Breast epithelium (tissue), 4 donors: Measurements from ENCODE around the gene TMCC2. TPM values are rescaled to one million over a fixed set of nuclear protein-coding genes. Genes with fewer than 3 reads are reported as not detected.

Experiments
- DNase-seq, 2 donors: peaks; one replicate each; pipeline ENCODE4 v3.0.0-alpha.2; 2019; ENCODE audit warnings: low spot score in 2 of 2
- H3K27ac ChIP-seq, 2 donors: fragments of 200-600 bp; sonication (generic) in 1 of 2; one replicate each; pipeline ENCODE4 v1.5.1; 2016 to 2019; ENCODE audit warnings: mild to moderate bottlenecking in 1 of 2
- H3K27me3 ChIP-seq, 2 donors: fragments of 200-600 bp; sonication (generic) in 1 of 2; one replicate each; pipeline versions ENCODE4 v1.5.1 to v1.6.0; 2017 to 2019; ENCODE audit warnings: control low read depth in 1 of 2, mild to moderate bottlenecking in 1 of 2
- H3K36me3 ChIP-seq: fragments of 200-600 bp; one replicate; pipeline ENCODE4 v1.5.1; 2019
- H3K4me1 ChIP-seq, 2 donors: fragments of 200-600 bp; sonication (generic); one replicate each; pipeline ENCODE4 v1.5.1; 2016 to 2019; ENCODE audit warnings: control low read depth in 1 of 2
- H3K4me3 ChIP-seq, 3 donors: fragments of 200-600 bp; sonication (generic); 1 replicate in 2 of 3; 2 replicates in 1 of 3; pipeline ENCODE4 v1.5.1; 2016 to 2019; ENCODE audit warnings: mild to moderate bottlenecking in 3 of 3, moderate library complexity in 2 of 3
- H3K9me3 ChIP-seq, 2 donors: fragments of 200-600 bp; sonication (generic) in 1 of 2; one replicate each; pipeline ENCODE4 v1.5.1; 2016 to 2019; ENCODE audit warnings: control low read depth in 1 of 2
- CTCF ChIP-seq, 3 donors: fragments of 450-650 bp; IDR thresholded peaks; one replicate each; pipeline ENCODE4 v1.5.1; 2016 to 2017; ENCODE audit warnings: antibody characterized with exemption in 3 of 3, mild to moderate bottlenecking in 3 of 3, moderate library complexity in 3 of 3
- POLR2A ChIP-seq: fragments of 450-650 bp; IDR thresholded peaks from one replicate; pipeline ENCODE4 v1.6.1; 2016; ENCODE audit warnings: antibody characterized with exemption, mild to moderate bottlenecking, moderate library complexity
- POLR2AphosphoS5 ChIP-seq, 3 donors: sonication (generic); formaldehyde crosslinking; IDR thresholded peaks; one replicate each; pipeline ENCODE4 v1.6.1; 2017; ENCODE audit warnings: antibody characterized with exemption in 3 of 3
- intact Hi-C: fragments of 100-400 bp; cut with DNase I; formaldehyde crosslinking; loops from one replicate; pipeline ENCODE4 v1.15.1; 2023; ENCODE audit warnings: low total_unique reads
- total RNA-seq, 3 donors: library from RNA; depleted of rRNA; stranded (reverse); fragments of >200 nt; gene quantifications; one replicate each; pipeline ENCODE4 v1.1.0, GENCODE V29; 2016

TMCC2 gene
- total RNA-seq, 3 donors from 2014 or later, result 1.1 to 2.2 (median 2.0) TPM

- H3K27me3 ChIP-seq, result no peaks in the 10 kb centered on the region
- H3K27ac ChIP-seq, result no peak overlapping the region
- no peaks in the 10 kb centered on the region for H3K9me3 ChIP-seq
- no peak for TF ChIP-seq POLR2AphosphoS5 (IDR thresholded peaks at IDR 0.05)
- TF ChIP-seq CTCF (IDR thresholded peaks at IDR 0.05), result no peak
- TF ChIP-seq POLR2A, result no peak
- DNase-seq, result no peak
- no peaks in the 10 kb centered on the region for H3K4me1 ChIP-seq
- no peak overlapping the region for H3K4me3 ChIP-seq
- H3K36me3 ChIP-seq, result no peaks in the 10 kb centered on the region
- intact Hi-C loops, result no loop called here
These were observed 39.0 kb downstream of the TMCC2 start for GRCh38 chr1:205266611-205267305.

GRCh38 chr1:205267306-205267902 is 39.7 kb downstream of the TMCC2 start:
- Histone ChIP-seq H3K9me3 (no peaks in the 10 kb centered on the region), H3K4me1 (no peaks in the 10 kb centered on the region), H3K36me3 (no peaks in the 10 kb centered on the region), H3K27me3 (no peaks in the 10 kb centered on the region), H3K27ac (no peak overlapping the region), H3K4me3 (no peak overlapping the region)
- DNase-seq, result no peak
- intact Hi-C loops, result no loop called here
- no peak for TF ChIP-seq CTCF (IDR thresholded peaks at IDR 0.05)
- TF ChIP-seq POLR2AphosphoS5 (IDR thresholded peaks at IDR 0.05), result no peak
- TF ChIP-seq POLR2A, result no peak

GRCh38 chr1:205268846-205269680 is 41.3 kb downstream of the TMCC2 start:
- Histone ChIP-seq H3K4me1 (no peaks in the 10 kb centered on the region), H3K27ac (no peak overlapping the region), H3K36me3 (no peaks in the 10 kb centered on the region), H3K9me3 (no peaks in the 10 kb centered on the region), H3K4me3 (no peak overlapping the region), H3K27me3 (no peaks in the 10 kb centered on the region)
- intact Hi-C loops, result no loop called here
- no peak for TF ChIP-seq POLR2AphosphoS5 (IDR thresholded peaks at IDR 0.05)
- no peak for TF ChIP-seq POLR2A
- TF ChIP-seq CTCF (IDR thresholded peaks at IDR 0.05), result no peak
- DNase-seq, result no peak

- Histone ChIP-seq H3K9me3 (no peaks in the 10 kb centered on the region), H3K36me3 (no peaks in the 10 kb centered on the region), H3K4me1 (no peaks in the 10 kb centered on the region), H3K27ac (no peak overlapping the region), H3K27me3 (no peaks in the 10 kb centered on the region), H3K4me3 (no peak overlapping the region)
- no peak for TF ChIP-seq POLR2AphosphoS5 (IDR thresholded peaks at IDR 0.05)
- TF ChIP-seq POLR2A, result no peak
- TF ChIP-seq CTCF (IDR thresholded peaks at IDR 0.05), result no peak
- no peak for DNase-seq
- intact Hi-C loops, result loop anchor here (5.0 kb wide), 1 partner anchor 53 kb away; the partner anchor contains the start of gene NUAK2
These were observed 42.0 kb downstream of the TMCC2 start for GRCh38 chr1:205269711-205270110.
